ENCODE data around the gene ASL. TPM values are rescaled to one million over a fixed set of nuclear protein-coding genes. Genes with fewer than 3 reads are reported as not detected.

ASL gene
- polyA plus RNA-seq, 1 of the 3 experiments (the other 2 are of a cell fraction): 138 TPM

DNA sequence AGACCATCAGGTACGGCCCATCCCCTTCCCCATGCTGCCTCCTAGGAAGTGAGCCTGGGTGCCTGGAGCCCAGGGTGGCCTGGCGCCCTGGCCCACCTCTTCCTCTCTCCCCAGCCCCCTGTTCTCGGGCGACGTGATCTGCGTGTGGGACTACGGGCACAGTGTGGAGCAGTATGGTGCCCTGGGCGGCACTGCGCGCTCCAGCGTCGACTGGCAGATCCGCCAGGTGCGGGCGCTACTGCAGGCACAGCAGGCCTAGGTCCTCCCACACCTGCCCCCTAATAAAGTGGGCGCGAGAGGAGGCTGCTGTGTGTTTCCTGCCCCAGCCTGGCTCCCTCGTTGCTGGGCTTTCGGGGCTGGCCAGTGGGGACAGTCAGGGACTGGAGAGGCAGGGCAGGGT is 17.0 kb downstream of the ASL start:
- Histone ChIP-seq H3K27ac (ENCODE audit: low read depth in 2 of 2, low read length in 1 of 2) (no peak overlapping the region), H3K79me2 (ENCODE audit: insufficient read depth) (no peaks in the 10 kb centered on the region), H3K4me3 (ENCODE audit: low read depth in 2 of 2, low read length in 1 of 2) (no peak overlapping the region), H3K9me2 (no peaks in the 10 kb centered on the region), H2AFZ (ENCODE audit: low read depth) (no peak overlapping the region), H3K9me3 (no peaks in the 10 kb centered on the region), H3K4me1 (ENCODE audit: control insufficient read depth in 1 of 2, insufficient read depth in 2 of 2, low read depth in 1 of 2, low read length in 1 of 2) (no peaks in the 10 kb centered on the region; a peak in 1 of 4 replicates), H4K20me1 (ENCODE audit: insufficient read depth) (no peaks in the 10 kb centered on the region), H3F3A (replicated peaks; ENCODE audit: insufficient read depth) (peaks cover 5% of the 10 kb centered on the region), H3K9ac (no peak overlapping the region), H3K27me3 (ENCODE audit: insufficient read depth) (no peaks in the 10 kb centered on the region), H3K36me3 (replicated peaks in 1 of 2; ENCODE audit: control insufficient read depth in 1 of 2, insufficient read depth in 2 of 2, low read length in 1 of 2) (no peaks in the 10 kb centered on the region), H3K4me2 (no peak overlapping the region)
- ChIA-PET CTCF (interaction anchor here (1.0 kb wide), 1 partner anchor 9 kb away, joined by 3 read pairs; no protein-coding TSS in a partner anchor), POLR2A (no interaction called here)
- DNase-seq: no peak
- TF ChIP-seq SMC3 (IDR thresholded peaks at IDR 0.05; ENCODE audit: low read depth, low read length) (no peak), RFX5 (IDR thresholded peaks at IDR 0.05; ENCODE audit: low read length) (no peak), TEAD4 (IDR thresholded peaks at IDR 0.05; ENCODE audit: borderline replicate concordance, insufficient read depth) (no peak), RCOR1 (IDR thresholded peaks at IDR 0.05; ENCODE audit: low read length) (no peak)
- WGBS (ENCODE audit: low lambda C conversion rate): 100% methylated on average over 17 of the region's 19 CpGs

DNA sequence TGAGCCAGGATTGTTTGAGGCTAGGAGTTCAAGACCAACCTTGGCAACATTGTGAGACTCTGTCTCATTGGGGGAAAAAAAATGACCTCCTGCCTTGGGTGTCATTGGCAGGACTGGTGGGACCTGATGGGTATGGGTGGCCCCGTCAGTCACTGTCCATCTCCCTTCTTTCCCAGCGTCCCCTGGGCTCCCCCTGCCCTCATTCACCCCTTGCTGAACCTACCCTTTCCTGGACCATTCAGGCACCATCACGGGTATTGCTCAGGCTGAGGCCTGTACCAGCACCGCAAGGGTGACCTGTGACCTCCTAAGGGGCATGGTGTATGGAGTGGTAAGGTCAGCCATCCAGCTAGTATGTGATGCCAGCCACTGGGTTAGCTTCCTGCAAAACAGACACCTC is 19.4 kb downstream of the ASL start:
- H4K20me1 ChIP-seq (ENCODE audit: insufficient read depth): no peaks in the 10 kb centered on the region
- ChIA-PET POLR2A (interaction anchor here (1.3 kb wide), 1 partner anchor 20 kb away, joined by 3 read pairs; the partner anchor contains the start of gene ASL), CTCF (interaction anchor here (1.1 kb wide), 1 partner anchor 14 kb away, joined by 3 read pairs; no protein-coding TSS in a partner anchor)
- H3K4me3 ChIP-seq (ENCODE audit: low read depth in 2 of 2, low read length in 1 of 2): no peak overlapping the region
- no peak for DNase-seq
- H3F3A ChIP-seq (replicated peaks; ENCODE audit: insufficient read depth): peaks cover 10% of the 10 kb centered on the region
- H3K27ac ChIP-seq (ENCODE audit: low read depth in 2 of 2, low read length in 1 of 2): no peak overlapping the region
- TF ChIP-seq, protein P1, sequence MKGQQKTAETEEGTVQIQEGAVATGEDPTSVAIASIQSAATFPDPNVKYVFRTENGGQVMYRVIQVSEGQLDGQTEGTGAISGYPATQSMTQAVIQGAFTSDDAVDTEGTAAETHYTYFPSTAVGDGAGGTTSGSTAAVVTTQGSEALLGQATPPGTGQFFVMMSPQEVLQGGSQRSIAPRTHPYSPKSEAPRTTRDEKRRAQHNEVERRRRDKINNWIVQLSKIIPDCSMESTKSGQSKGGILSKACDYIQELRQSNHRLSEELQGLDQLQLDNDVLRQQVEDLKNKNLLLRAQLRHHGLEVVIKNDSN (IDR thresholded peaks at IDR 0.05; ENCODE audit: borderline replicate concordance, low read depth): no peak
- no peak for TF ChIP-seq NFIC (IDR thresholded peaks at IDR 0.05; ENCODE audit: borderline replicate concordance)
- H3K79me2 ChIP-seq (ENCODE audit: insufficient read depth): no peaks in the 10 kb centered on the region
- 98% methylated on average over 4 of the region's 4 CpGs for WGBS (ENCODE audit: low lambda C conversion rate)
- H2AFZ ChIP-seq (ENCODE audit: low read depth): no peak overlapping the region
- H3K27me3 ChIP-seq (ENCODE audit: insufficient read depth): no peaks in the 10 kb centered on the region
- H3K9me3 ChIP-seq: no peaks in the 10 kb centered on the region
- no peaks in the 10 kb centered on the region for H3K36me3 ChIP-seq (replicated peaks in 1 of 2; ENCODE audit: control insufficient read depth in 1 of 2, insufficient read depth in 2 of 2, low read length in 1 of 2)
- no peaks in the 10 kb centered on the region; a peak in 1 of 4 replicates for H3K4me1 ChIP-seq (ENCODE audit: control insufficient read depth in 1 of 2, insufficient read depth in 2 of 2, low read depth in 1 of 2, low read length in 1 of 2)
- no peak overlapping the region for H3K9ac ChIP-seq
- H3K4me2 ChIP-seq: no peak overlapping the region
- H3K9me2 ChIP-seq: no peaks in the 10 kb centered on the region

DNA sequence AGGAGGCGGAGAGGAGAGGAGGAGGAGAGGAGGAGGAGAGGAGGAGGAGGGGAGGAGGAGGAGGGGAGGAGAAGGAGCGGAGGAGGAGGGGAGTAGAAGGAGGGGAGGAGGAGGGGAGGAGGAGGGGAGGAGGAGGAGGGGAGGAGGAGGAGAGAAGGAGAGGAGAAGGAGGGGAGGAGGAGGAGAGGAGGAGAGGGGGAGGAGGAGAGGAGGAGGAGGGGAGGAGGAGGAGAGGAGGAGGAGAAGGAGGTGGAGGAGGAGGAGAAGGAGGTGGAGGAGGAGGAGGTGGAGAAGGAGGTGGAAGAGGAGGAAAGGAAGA is 23.6 kb downstream of the ASL start:
- WGBS (ENCODE audit: low lambda C conversion rate): 90% methylated on average over 2 of the region's 2 CpGs
- TF ChIP-seq MEF2A (IDR thresholded peaks at IDR 0.05; ENCODE audit: borderline replicate concordance, low read depth): no peak
- no peak for TF ChIP-seq GABPA (IDR thresholded peaks at IDR 0.05; ENCODE audit: low read depth)
- TF ChIP-seq FOXM1 (IDR thresholded peaks at IDR 0.05; ENCODE audit: low read depth): no peak
- no peak for TF ChIP-seq SMC3 (IDR thresholded peaks at IDR 0.05; ENCODE audit: low read depth, low read length)
- TF ChIP-seq, protein P1 (IDR thresholded peaks at IDR 0.05; ENCODE audit: borderline replicate concordance, low read depth): no peak
- TF ChIP-seq RCOR1 (IDR thresholded peaks at IDR 0.05; ENCODE audit: low read length): no peak
- no peak for TF ChIP-seq ELF1 (IDR thresholded peaks at IDR 0.05)
- no peak for TF ChIP-seq SIN3A (IDR thresholded peaks at IDR 0.05; ENCODE audit: borderline replicate concordance, low read depth, low read length)
- TF ChIP-seq, protein P2, sequence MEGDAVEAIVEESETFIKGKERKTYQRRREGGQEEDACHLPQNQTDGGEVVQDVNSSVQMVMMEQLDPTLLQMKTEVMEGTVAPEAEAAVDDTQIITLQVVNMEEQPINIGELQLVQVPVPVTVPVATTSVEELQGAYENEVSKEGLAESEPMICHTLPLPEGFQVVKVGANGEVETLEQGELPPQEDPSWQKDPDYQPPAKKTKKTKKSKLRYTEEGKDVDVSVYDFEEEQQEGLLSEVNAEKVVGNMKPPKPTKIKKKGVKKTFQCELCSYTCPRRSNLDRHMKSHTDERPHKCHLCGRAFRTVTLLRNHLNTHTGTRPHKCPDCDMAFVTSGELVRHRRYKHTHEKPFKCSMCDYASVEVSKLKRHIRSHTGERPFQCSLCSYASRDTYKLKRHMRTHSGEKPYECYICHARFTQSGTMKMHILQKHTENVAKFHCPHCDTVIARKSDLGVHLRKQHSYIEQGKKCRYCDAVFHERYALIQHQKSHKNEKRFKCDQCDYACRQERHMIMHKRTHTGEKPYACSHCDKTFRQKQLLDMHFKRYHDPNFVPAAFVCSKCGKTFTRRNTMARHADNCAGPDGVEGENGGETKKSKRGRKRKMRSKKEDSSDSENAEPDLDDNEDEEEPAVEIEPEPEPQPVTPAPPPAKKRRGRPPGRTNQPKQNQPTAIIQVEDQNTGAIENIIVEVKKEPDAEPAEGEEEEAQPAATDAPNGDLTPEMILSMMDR (IDR thresholded peaks at IDR 0.05): no peak
- no peak for TF ChIP-seq NRF1 (IDR thresholded peaks at IDR 0.05; ENCODE audit: low read depth, low read length)
- Histone ChIP-seq H3K27me3 (ENCODE audit: insufficient read depth) (no peaks in the 10 kb centered on the region), H3K4me3 (ENCODE audit: low read depth in 2 of 2, low read length in 1 of 2) (no peak overlapping the region), H3F3A (replicated peaks; ENCODE audit: insufficient read depth) (peaks cover 13% of the 10 kb centered on the region), H3K27ac (ENCODE audit: low read depth in 2 of 2, low read length in 1 of 2) (no peak overlapping the region), H2AFZ (ENCODE audit: low read depth) (no peak overlapping the region), H3K36me3 (replicated peaks in 1 of 2; ENCODE audit: control insufficient read depth in 1 of 2, insufficient read depth in 2 of 2, low read length in 1 of 2) (no peaks in the 10 kb centered on the region), H3K9ac (no peak overlapping the region), H3K4me2 (no peak overlapping the region), H3K79me2 (ENCODE audit: insufficient read depth) (no peaks in the 10 kb centered on the region), H3K9me2 (no peaks in the 10 kb centered on the region), H4K20me1 (ENCODE audit: insufficient read depth) (no peaks in the 10 kb centered on the region), H3K4me1 (ENCODE audit: control insufficient read depth in 1 of 2, insufficient read depth in 2 of 2, low read depth in 1 of 2, low read length in 1 of 2) (no peaks in the 10 kb centered on the region; a peak in 1 of 4 replicates), H3K9me3 (no peaks in the 10 kb centered on the region)
- DNase-seq: no peak
- ChIA-PET POLR2A (no interaction called here), CTCF (no interaction called here)

Data from SK-N-SH (cell line).